ENCODE results near the gene ENOX1. TPM values are rescaled to one million over a fixed set of nuclear protein-coding genes. Genes with fewer than 3 reads are reported as not detected.

ENOX1 gene
- total and polyA plus RNA-seq, 2 of the 8 experiments (the other 6 are each of a cell fraction or from before 2014, with no cell fraction given), result 0.23 to 0.37 TPM

DNA sequence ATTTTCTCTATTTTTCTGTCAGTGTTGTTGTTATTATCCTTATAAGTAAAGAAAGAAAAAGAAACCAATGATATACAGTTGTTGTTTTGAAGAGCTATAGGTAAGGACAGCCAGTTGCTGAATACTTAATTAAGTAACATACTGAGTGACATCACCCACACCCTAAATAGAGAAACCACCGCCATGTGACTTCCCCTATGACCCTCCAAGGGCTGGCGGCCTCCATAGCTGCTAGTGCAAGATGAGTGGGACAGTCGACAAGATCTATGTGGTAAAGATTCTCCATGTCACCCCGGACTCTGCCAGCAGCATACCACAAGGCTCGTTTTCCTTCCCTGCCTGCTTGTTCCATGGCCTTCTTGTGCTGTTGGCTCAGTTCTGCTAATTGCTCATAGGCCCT, 542.3 kb downstream of the ENOX1 start:
- Histone ChIP-seq H4K91ac (replicated peaks; ENCODE audit: insufficient read length, low read length) (no peak overlapping the region), H2BK20ac (ENCODE audit: low read length) (no peak overlapping the region), H2BK5ac (ENCODE audit: low read depth, low read length) (no peak overlapping the region), H3K14ac (ENCODE audit: insufficient read length) (no peak overlapping the region), H2BK15ac (ENCODE audit: low read length) (no peak overlapping the region), H3K79me2 (ENCODE audit: control insufficient read depth in 1 of 2, insufficient read depth in 2 of 2, low read length in 2 of 2) (no peaks in the 10 kb centered on the region), H2BK12ac (ENCODE audit: low read depth, low read length) (no peak overlapping the region), H3K9ac (replicated peaks in 1 of 4; ENCODE audit: extremely low read depth in 1 of 4, low read depth in 3 of 4, low read length in 3 of 4) (no peak overlapping the region), H3K23ac (ENCODE audit: insufficient read length) (no peak overlapping the region), H3K27me3 (replicated peaks in 1 of 4; ENCODE audit: control insufficient read depth in 3 of 4, extremely low read depth in 1 of 4, insufficient read depth in 3 of 4, low read length in 3 of 4) (no peaks in the 10 kb centered on the region), H4K20me1 (replicated peaks in 1 of 2; ENCODE audit: control insufficient read depth in 1 of 2, insufficient read depth in 2 of 2, low read length in 2 of 2) (no peaks in the 10 kb centered on the region), H4K5ac (ENCODE audit: insufficient read length, low read depth, low read length) (no peak overlapping the region), H3K4ac (replicated peaks; ENCODE audit: insufficient read length, low read depth, low read length) (no peak overlapping the region), H4K8ac (ENCODE audit: extremely low read depth, insufficient read depth, low read length) (0 out of 2 replicates have a peak overlapping the region, but pooled peaks have one; percentile 73), H3K36me3 (ENCODE audit: control insufficient read depth in 2 of 4, insufficient read depth in 4 of 4, low read length in 3 of 4) (no peaks in the 10 kb centered on the region), H2AFZ (ENCODE audit: low read length) (no peak overlapping the region), H3K23me2 (ENCODE audit: low read depth, low read length) (no peaks in the 10 kb centered on the region), H3K4me1 (replicated peaks in 1 of 4; ENCODE audit: control insufficient read depth in 3 of 4, insufficient read depth in 4 of 4, low read length in 3 of 4) (no peaks in the 10 kb centered on the region), H2AK5ac (ENCODE audit: low read depth, low read length) (no peak overlapping the region), H3K9me3 (ENCODE audit: insufficient read depth in 2 of 2, low read depth in 1 of 2, low read length in 1 of 2) (no peaks in the 10 kb centered on the region), H3K79me1 (ENCODE audit: low read depth, low read length) (no peaks in the 10 kb centered on the region), H3K4me2 (ENCODE audit: insufficient read depth in 1 of 2, low read depth in 2 of 2, low read length in 2 of 2) (no peak overlapping the region), H3K18ac (ENCODE audit: extremely low read depth, low read length) (no peak overlapping the region), H3K4me3 (ENCODE audit: extremely low read depth in 1 of 4, insufficient read depth in 2 of 4, low read depth in 3 of 4, low read length in 4 of 4) (no peak overlapping the region), H2BK120ac (replicated peaks; ENCODE audit: low read depth, low read length) (no peak overlapping the region), H3K56ac (replicated peaks; ENCODE audit: insufficient read length, low read depth, low read length) (no peak overlapping the region), H3K27ac (ENCODE audit: low read depth, low read length) (no peak overlapping the region)
- ChIA-PET POLR2A (ENCODE audit: partially characterized antibody) (no interaction called here), CTCF (ENCODE audit: partially characterized antibody) (no interaction called here)
- DNase-seq (ENCODE audit: low read depth in 1 of 2, low spot score in 2 of 2) (no peak), FAIRE-seq (no peak)
- TF ChIP-seq YY1 (IDR thresholded peaks at IDR 0.05; ENCODE audit: low read depth, low read length), result no peak
- TF ChIP-seq FOSL1 (IDR thresholded peaks at IDR 0.05; ENCODE audit: insufficient read depth, low read depth, low read length), result no peak
- no peak for TF ChIP-seq POLR2A (IDR thresholded peaks at IDR 0.05; ENCODE audit: control extremely low read depth in 1 of 2, low read depth in 2 of 2, low read length in 2 of 2)
- no peak for TF ChIP-seq CEBPB (IDR thresholded peaks at IDR 0.05; ENCODE audit: low read depth, low read length)
- no peak for TF ChIP-seq CTBP2 (IDR thresholded peaks at IDR 0.05; ENCODE audit: borderline replicate concordance, insufficient read depth, insufficient read length, low read length)
- TF ChIP-seq RNF2 (IDR thresholded peaks at IDR 0.05; ENCODE audit: borderline replicate concordance, low read depth, low read length, missing control alignments, poor library complexity, severe bottlenecking), result no peak
- TF ChIP-seq MAFK (IDR thresholded peaks at IDR 0.05; ENCODE audit: low read depth, low read length), result no peak
- no peak for TF ChIP-seq POU5F1 (IDR thresholded peaks at IDR 0.05; ENCODE audit: low read depth, low read length)
- TF ChIP-seq, protein P1, sequence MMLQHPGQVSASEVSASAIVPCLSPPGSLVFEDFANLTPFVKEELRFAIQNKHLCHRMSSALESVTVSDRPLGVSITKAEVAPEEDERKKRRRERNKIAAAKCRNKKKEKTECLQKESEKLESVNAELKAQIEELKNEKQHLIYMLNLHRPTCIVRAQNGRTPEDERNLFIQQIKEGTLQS (IDR thresholded peaks at IDR 0.05; ENCODE audit: insufficient read depth, low read depth, low read length), result no peak
- no peak for TF ChIP-seq CBX8 (IDR thresholded peaks at IDR 0.05; ENCODE audit: borderline replicate concordance, low read depth, low read length)
- TF ChIP-seq TCF12 (IDR thresholded peaks at IDR 0.05; ENCODE audit: low read depth, low read length), result no peak
- TF ChIP-seq BRCA1 (IDR thresholded peaks at IDR 0.05; ENCODE audit: low read depth, low read length), result no peak
- no peak for TF ChIP-seq KDM4A (IDR thresholded peaks at IDR 0.05; ENCODE audit: low read depth, low read length, severe bottlenecking)
- TF ChIP-seq GTF2F1 (IDR thresholded peaks at IDR 0.05; ENCODE audit: borderline replicate concordance, low read depth, low read length), result no peak
- 92% methylated on average over 5 of the region's 5 CpGs; no CpG with 5 or more reads in 1 of the 2 experiments for WGBS, 2 experiments (ENCODE audit: extremely low coverage in 1 of 2, insufficient coverage in 1 of 2, insufficient read length in 1 of 2, insufficient replicate concordance in 2 of 2, low coverage in 1 of 2, low lambda C conversion rate in 2 of 2, missing lambda C conversion rate in 1 of 2)

All from H1 (cell line).